ENCODE results near the gene SRSF10. TPM values are rescaled to one million over a fixed set of nuclear protein-coding genes. Genes with fewer than 3 reads are reported as not detected.

SRSF10 gene
- total RNA-seq, 1 experiment from 2014 or later, result 96.2 TPM

GRCh38 chr1:23915466-23915865 lies 64.7 kb downstream of the SRSF10 start:
- Histone ChIP-seq H4K20me1 (ENCODE audit: insufficient read depth) (no peaks in the 10 kb centered on the region), H3K79me2 (ENCODE audit: low read depth) (no peaks in the 10 kb centered on the region), H2AFZ (no peak overlapping the region), H3K27me3 (ENCODE audit: insufficient read depth, low read depth) (no peaks in the 10 kb centered on the region), H3K9me2 (ENCODE audit: insufficient read depth) (no peaks in the 10 kb centered on the region), H3K9me3 (ENCODE audit: insufficient read depth, low read depth) (no peaks in the 10 kb centered on the region), H3K4me1 (replicated peaks; ENCODE audit: insufficient read depth) (peaks cover 8% of the 10 kb centered on the region; the same call in 1 of the 2 replicates), H3F3A (ENCODE audit: insufficient read depth, low read depth) (no peaks in the 10 kb centered on the region), H3K4me2 (no peak overlapping the region), H3K27ac (no peak overlapping the region), H3K4me3 (no peak overlapping the region), H3K36me3 (ENCODE audit: low read depth) (no peaks in the 10 kb centered on the region)
- no peak for TF ChIP-seq CTCF (conservative IDR thresholded peaks at IDR 0.05)
- TF ChIP-seq EZH2 (IDR thresholded peaks at IDR 0.05; ENCODE audit: low read depth), result no peak
- POLR2A ChIA-PET (ENCODE audit: unreplicated experiment), result interaction anchor here (0.6 kb wide), 1 partner anchor 277 kb away, joined by 5 read pairs; no protein-coding TSS in a partner anchor
- DNase-seq, result no peak
- CTCF ChIA-PET, result interaction anchor here (0.5 to 1.9 kb wide), 2 partner anchors 40 to 144 kb away, joined by 14 to 26 read pairs; no protein-coding TSS in a partner anchor
- intact Hi-C loops (cut with micrococcal nuclease; ENCODE audit: unreplicated experiment), result loop anchor here (5.0 kb wide), 2 partner anchors 373 to 938 kb away; no protein-coding TSS in a partner anchor
- BruUV-seq (replicated peaks), result no TSS peak

- CTCF ChIA-PET, result no interaction called here
- BruUV-seq (replicated peaks), result no TSS peak
Observed at GRCh38 chr1:23914921-23915320, 65.2 kb downstream of the SRSF10 start.

More at GRCh38 chr1:23914921-23915320, 65.2 kb downstream of the SRSF10 start:
- no peak for DNase-seq
- H3K4me2 ChIP-seq, result no peak overlapping the region
- TF ChIP-seq EZH2 (IDR thresholded peaks at IDR 0.05; ENCODE audit: low read depth), result no peak
- TF ChIP-seq CTCF (conservative IDR thresholded peaks at IDR 0.05), result no peak
- POLR2A ChIA-PET (ENCODE audit: unreplicated experiment), result interaction anchor here (0.6 kb wide), 1 partner anchor 277 kb away, joined by 5 read pairs; no protein-coding TSS in a partner anchor
- H2AFZ ChIP-seq, result no peak overlapping the region
- no peak overlapping the region for H3K27ac ChIP-seq
- intact Hi-C loops (cut with micrococcal nuclease; ENCODE audit: unreplicated experiment), result loop anchor here (5.0 kb wide), 2 partner anchors 373 to 938 kb away; no protein-coding TSS in a partner anchor
- no peaks in the 10 kb centered on the region for H3K79me2 ChIP-seq (ENCODE audit: low read depth)
- H3K36me3 ChIP-seq (ENCODE audit: low read depth), result no peaks in the 10 kb centered on the region
- H3K4me1 ChIP-seq (replicated peaks; ENCODE audit: insufficient read depth), result peaks cover 8% of the 10 kb centered on the region; the same call in 1 of the 2 replicates
- H3K27me3 ChIP-seq (ENCODE audit: insufficient read depth, low read depth), result no peaks in the 10 kb centered on the region
- H3K9me2 ChIP-seq (ENCODE audit: insufficient read depth), result no peaks in the 10 kb centered on the region
- H3F3A ChIP-seq (ENCODE audit: insufficient read depth, low read depth), result no peaks in the 10 kb centered on the region
- H3K4me3 ChIP-seq, result no peak overlapping the region
- no peaks in the 10 kb centered on the region for H3K9me3 ChIP-seq (ENCODE audit: insufficient read depth, low read depth)
- H4K20me1 ChIP-seq (ENCODE audit: insufficient read depth), result no peaks in the 10 kb centered on the region

Small RNAs within 50 kb of the gene (microRNA-seq; reads per million reads assigned to microRNA genes)
- not detected for gene MIR378F (ENCODE audit: borderline number of aligned reads, borderline replicate concordance)

Other genes with a start within 250 kb of the SRSF10 start
- 26.2 and 26.4 TPM in 2 replicates for gene ELOA, start 236.9 kb downstream of the SRSF10 start, total RNA-seq (2021)
- gene PITHD1, start 201.9 kb downstream of the SRSF10 start, total RNA-seq (2021), result 38.5 and 39.7 TPM in 2 replicates
- gene LYPLA2, start 189.2 kb downstream of the SRSF10 start, total RNA-seq (2021), result 90.1 and 94.9 TPM in 2 replicates
- 40.5 and 45.8 TPM in 2 replicates for gene GALE, start 179.6 kb downstream of the SRSF10 start, total RNA-seq (2021)
- 43.2 and 53.4 TPM in 2 replicates for gene HMGCL, start 154.9 kb downstream of the SRSF10 start, total RNA-seq (2021)
- gene FUCA1, start 112.0 kb downstream of the SRSF10 start, total RNA-seq (2021), result 29.0 and 30.9 TPM in 2 replicates
- not detected in 2 replicates for gene CNR2, start 67.0 kb downstream of the SRSF10 start, total RNA-seq (2021)
- gene PNRC2, start 20.5 kb downstream of the SRSF10 start, total RNA-seq (2021), result 58.4 and 67.7 TPM in 2 replicates
- 11.9 and 14.5 TPM in 2 replicates for gene MYOM3, start 131.8 kb upstream of the SRSF10 start, total RNA-seq (2021)
- gene IL22RA1, start 162.8 kb upstream of the SRSF10 start, total RNA-seq (2021), result 4.2 and 5.0 TPM in 2 replicates
- gene IFNLR1, start 207.0 kb upstream of the SRSF10 start, total RNA-seq (2021), result 5.5 and 8.1 TPM in 2 replicates